Adrenal gland (tissue), 12 donors: ENCODE measurements around the gene DNAL4. TPM values are rescaled to one million over a fixed set of nuclear protein-coding genes. Genes with fewer than 3 reads are reported as not detected.
A peak's percentile ranks its signal among the peaks of the same experiment; 100 is the strongest.
"Not testable (repeated sequence)": the region's sequence is repeated elsewhere in the genome, so short reads cannot be mapped to it uniquely, and the experiment has no call there.

Experiments
- DNase-seq, 7 donors: peaks; one replicate each; pipeline ENCODE4 v3.0.0-alpha.2; 2019 to 2020
- H3K27ac ChIP-seq, 5 donors: fragments of 200-600 bp; sonication (generic) in 4 of 5; 1 replicate in 3 of 5; 2 replicates in 2 of 5; pipeline versions ENCODE4 v1.5.1 to v1.8.0; 2016 to 2020; ENCODE audit warnings: mild to moderate bottlenecking in 1 of 5
- H3K27me3 ChIP-seq: fragments of 200-600 bp; 2 replicates; pipeline ENCODE4 v1.8.0; 2021
- H3K36me3 ChIP-seq, 2 donors: fragments of 200-600 bp; replicated peaks in 1 of 2; 1 replicate in 1 of 2; 2 replicates in 1 of 2; pipeline versions ENCODE4 v1.5.1 to v1.8.0; 2018 to 2022
- H3K4me1 ChIP-seq, 2 donors: fragments of 200-600 bp; replicated peaks in 1 of 2; 1 replicate in 1 of 2; 2 replicates in 1 of 2; pipeline versions ENCODE4 v1.5.1 to v1.8.0; 2018 to 2021
- H3K4me3 ChIP-seq, 4 donors: fragments of 200-600 bp; sonication (generic) in 3 of 4; one replicate each; pipeline ENCODE4 v1.5.1; 2016 to 2018
- H3K9me3 ChIP-seq, 3 donors: fragments of 200-600 bp; sonication (generic) in 1 of 3; replicated peaks in 1 of 3; 1 replicate in 2 of 3; 2 replicates in 1 of 3; pipeline versions ENCODE4 v1.5.1 to v1.8.0; 2016 to 2021
- POLR2A ChIP-seq, 2 donors: fragments of 450-650 bp; IDR thresholded peaks; one replicate each; pipeline ENCODE4 v1.6.1; 2017; ENCODE audit warnings: antibody characterized with exemption in 2 of 2, mild to moderate bottlenecking in 2 of 2, moderate library complexity in 1 of 2
- WGBS, 4 donors: extraction: QIAGEN DNeasy Blood & Tissue Kit in 2 of 4; methylation state at CpG; one replicate each; pipeline versions ENCODE4 v1.1.5 to v1.1.7; 2013 to 2017; 5-methylcytosine and 5-hydroxymethylcytosine counted together
- intact Hi-C, 2 donors: fragments of 100-400 bp; cut with DNase I; formaldehyde crosslinking; loops; one replicate each; pipeline versions ENCODE4 v1.14.1 to v1.15.0; 2022 to 2023
- polyA plus RNA-seq, 3 donors: library from polyadenylated mRNA; stranded (reverse); fragments of 200-250 nt in 2 of 3; fragments of 350-450 nt in 1 of 3; fragmentation: Illumina TruSeq in 1 of 3; extraction: RNeasy Lipid Tissue Mini Kit (QIAGEN cat#74804) in 1 of 3; gene quantifications; one replicate each; pipeline ENCODE4 v1.2.3, GENCODE V29; 2013 to 2014
- total RNA-seq, 9 donors: library from RNA; depleted of rRNA in 4 of 9; stranded (reverse); fragments of >200 nt in 4 of 9; fragments of 120-200 nt in 1 of 9; fragmentation: NEBNext Ultra II Directional in 1 of 9; extraction: Animal tissue kit (Norgen Biotek cat#: 25700) in 1 of 9; gene quantifications; one replicate each; pipeline versions ENCODE4 v1.1.0 to v1.2.4, GENCODE V29; 2013 to 2023
- TF ChIP-seq, protein P1 (sequence below), 6 experiments: fragments of 450-650 bp in 4 of 6; fragments of 200-600 bp in 2 of 6; sonication (generic) in 1 of 6; IDR thresholded peaks; 1 replicate in 5 of 6; 2 replicates in 1 of 6; pipeline versions ENCODE4 v1.5.1 to v1.8.0; 2016 to 2021; ENCODE audit warnings: antibody characterized with exemption in 6 of 6, mild to moderate bottlenecking in 2 of 6, moderate library complexity in 1 of 6
- donor health status: healthy with polysubstance abuse.
- donor health status: Bipolar disorder and iron deficiency.
- donor health status: DM: yes; HTN: yes; CAD: no.
- donor health status: DM: no; HTN: no; CAD: no.
- donor health status: DM: no; HTN: no; CAD: no.
- donor health status: DM: yes; HTN: yes; CAD: no.

The DNAL4 gene
- total and polyA plus RNA-seq, 12 donors, result 11.8 to 29.8 (median 19.1) TPM

DNA sequence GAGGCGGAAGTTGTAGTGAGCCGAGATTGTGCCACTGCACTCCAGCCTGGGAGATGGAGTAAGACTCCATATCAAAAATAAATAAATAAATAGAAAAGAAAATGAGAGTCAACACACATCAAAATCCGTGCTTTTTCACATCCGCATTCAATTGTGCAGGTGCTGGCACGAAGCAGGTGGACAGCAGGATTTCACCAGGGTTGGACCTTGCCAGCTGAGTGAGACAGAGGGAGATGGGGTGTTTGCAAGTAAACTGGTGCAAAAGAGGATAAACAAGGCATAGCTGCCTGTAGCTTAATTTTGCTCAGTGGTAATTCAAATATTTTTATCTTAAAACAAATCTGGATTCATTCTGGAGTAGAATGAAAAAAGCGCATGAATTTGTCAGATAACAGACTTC is 23.3 kb upstream of the DNAL4 start:
- Histone ChIP-seq H3K36me3 (no peaks in the 10 kb centered on the region), H3K4me1 (no peaks in the 10 kb centered on the region), H3K27ac (no peak overlapping the region), H3K9me3 (no peaks in the 10 kb centered on the region), H3K4me3 (no peak overlapping the region), H3K27me3 (no peaks in the 10 kb centered on the region)
- TF ChIP-seq, protein P1, sequence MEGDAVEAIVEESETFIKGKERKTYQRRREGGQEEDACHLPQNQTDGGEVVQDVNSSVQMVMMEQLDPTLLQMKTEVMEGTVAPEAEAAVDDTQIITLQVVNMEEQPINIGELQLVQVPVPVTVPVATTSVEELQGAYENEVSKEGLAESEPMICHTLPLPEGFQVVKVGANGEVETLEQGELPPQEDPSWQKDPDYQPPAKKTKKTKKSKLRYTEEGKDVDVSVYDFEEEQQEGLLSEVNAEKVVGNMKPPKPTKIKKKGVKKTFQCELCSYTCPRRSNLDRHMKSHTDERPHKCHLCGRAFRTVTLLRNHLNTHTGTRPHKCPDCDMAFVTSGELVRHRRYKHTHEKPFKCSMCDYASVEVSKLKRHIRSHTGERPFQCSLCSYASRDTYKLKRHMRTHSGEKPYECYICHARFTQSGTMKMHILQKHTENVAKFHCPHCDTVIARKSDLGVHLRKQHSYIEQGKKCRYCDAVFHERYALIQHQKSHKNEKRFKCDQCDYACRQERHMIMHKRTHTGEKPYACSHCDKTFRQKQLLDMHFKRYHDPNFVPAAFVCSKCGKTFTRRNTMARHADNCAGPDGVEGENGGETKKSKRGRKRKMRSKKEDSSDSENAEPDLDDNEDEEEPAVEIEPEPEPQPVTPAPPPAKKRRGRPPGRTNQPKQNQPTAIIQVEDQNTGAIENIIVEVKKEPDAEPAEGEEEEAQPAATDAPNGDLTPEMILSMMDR (IDR thresholded peaks at IDR 0.05), result no peak
- TF ChIP-seq POLR2A (IDR thresholded peaks at IDR 0.05), result no peak
- DNase-seq, result no peak
- WGBS, 4 donors, result 88 to 93% (median 91%) methylated on average over 6 of the region's 6 CpGs
- intact Hi-C loops, result no loop called here

DNA sequence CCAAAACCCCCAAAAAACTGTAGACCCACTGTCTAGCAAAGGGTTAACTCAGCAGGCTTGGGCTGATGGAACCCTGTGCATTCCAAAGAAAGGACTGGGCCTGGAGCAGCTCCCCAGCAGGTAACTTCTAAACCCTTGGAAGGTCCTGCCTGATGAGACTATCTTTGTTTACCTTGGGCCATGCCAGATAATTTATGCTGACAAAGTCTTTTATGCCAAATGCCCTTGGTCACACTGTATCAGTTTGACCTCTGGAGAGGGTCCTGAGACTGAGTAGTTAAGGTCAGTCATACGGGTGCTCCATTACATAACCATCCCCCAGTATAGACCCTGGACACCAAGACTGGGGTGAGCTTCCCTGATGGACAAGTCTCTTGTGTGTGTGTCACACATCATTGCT is 21.9 kb upstream of the DNAL4 start:
- H3K36me3 ChIP-seq, result no peaks in the 10 kb centered on the region
- WGBS, 4 donors, result 22 to 38% (median 26%) methylated on average over 1 of the region's 1 CpG

DNA sequence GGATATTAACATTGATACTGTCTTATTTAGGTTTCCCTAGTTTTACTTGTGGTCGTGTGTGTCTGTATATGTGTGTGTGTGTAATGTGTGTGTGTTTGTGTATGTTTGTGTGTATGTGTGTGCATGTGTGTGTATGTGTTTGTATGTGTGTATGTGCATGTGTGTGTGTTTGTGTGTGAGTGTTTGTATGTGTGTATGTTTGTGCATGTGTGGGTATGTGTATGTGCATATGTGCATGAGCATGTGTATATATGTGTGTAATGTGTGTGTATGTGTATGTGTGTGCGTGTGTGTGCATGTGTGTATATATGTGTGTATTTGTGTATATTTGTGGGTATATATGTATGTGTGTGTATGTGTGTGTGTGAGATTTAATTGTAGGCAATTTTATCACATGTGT is 17.3 kb upstream of the DNAL4 start:
- intact Hi-C loops, result no loop called here
- 73 to 86% (median 77%) methylated on average over 2 of the region's 2 CpGs for WGBS, 4 donors
- no peak for DNase-seq
- Histone ChIP-seq H3K36me3 (no peaks in the 10 kb centered on the region), H3K27me3 (no peaks in the 10 kb centered on the region), H3K27ac (no peak overlapping the region), H3K4me3 (no peak overlapping the region), H3K4me1 (no peaks in the 10 kb centered on the region), H3K9me3 (no peaks in the 10 kb centered on the region)
- TF ChIP-seq, protein P1 (IDR thresholded peaks at IDR 0.05), result no peak
- no peak for TF ChIP-seq POLR2A (IDR thresholded peaks at IDR 0.05)

More for the DNA sequence above, 21.9 kb upstream of the DNAL4 start:
- H3K9me3 ChIP-seq, result no peaks in the 10 kb centered on the region
- intact Hi-C loops, result no loop called here
- H3K27ac ChIP-seq, result no peak overlapping the region
- no peak overlapping the region for H3K4me3 ChIP-seq
- TF ChIP-seq POLR2A (IDR thresholded peaks at IDR 0.05), result no peak
- TF ChIP-seq, protein P1 (IDR thresholded peaks at IDR 0.05), result no peak
- no peak for DNase-seq
- H3K4me1 ChIP-seq, result no peaks in the 10 kb centered on the region
- H3K27me3 ChIP-seq, result no peaks in the 10 kb centered on the region

DNA sequence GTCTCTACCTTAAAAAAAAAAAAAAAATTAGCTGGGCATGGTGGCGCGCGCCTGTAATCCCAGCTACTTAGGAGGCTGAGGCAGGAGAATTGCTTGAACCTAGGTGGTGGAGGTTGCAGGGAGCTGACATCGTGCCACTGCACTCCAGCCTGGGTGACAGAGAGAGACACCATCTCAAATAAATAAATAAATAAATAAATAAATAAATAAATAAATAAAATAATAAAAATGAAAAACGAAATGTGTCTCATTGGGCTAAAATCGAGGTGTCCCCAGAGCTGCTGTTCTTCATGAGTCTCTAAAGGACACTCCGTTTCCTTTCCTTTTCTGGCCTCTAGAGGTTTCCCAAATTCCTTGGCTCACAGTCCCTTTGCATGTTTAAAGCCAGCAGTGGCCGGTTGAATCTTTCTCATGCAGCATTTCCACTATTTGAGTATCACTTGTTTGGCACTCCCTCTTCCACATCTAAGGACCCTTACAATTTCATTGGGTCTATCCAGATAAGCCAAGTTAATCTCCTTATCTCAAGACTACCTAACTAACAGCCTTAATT is 11.2 kb upstream of the DNAL4 start:
- H3K4me1 ChIP-seq, H3K36me3 ChIP-seq, DNase-seq, intact Hi-C loops, H3K27ac ChIP-seq, H3K9me3 ChIP-seq, H3K27me3 ChIP-seq, H3K4me3 ChIP-seq: not testable (repeated sequence)
- 69 to 79% (median 76%) methylated on average over 8 of the region's 8 CpGs for WGBS, 4 donors

DNA sequence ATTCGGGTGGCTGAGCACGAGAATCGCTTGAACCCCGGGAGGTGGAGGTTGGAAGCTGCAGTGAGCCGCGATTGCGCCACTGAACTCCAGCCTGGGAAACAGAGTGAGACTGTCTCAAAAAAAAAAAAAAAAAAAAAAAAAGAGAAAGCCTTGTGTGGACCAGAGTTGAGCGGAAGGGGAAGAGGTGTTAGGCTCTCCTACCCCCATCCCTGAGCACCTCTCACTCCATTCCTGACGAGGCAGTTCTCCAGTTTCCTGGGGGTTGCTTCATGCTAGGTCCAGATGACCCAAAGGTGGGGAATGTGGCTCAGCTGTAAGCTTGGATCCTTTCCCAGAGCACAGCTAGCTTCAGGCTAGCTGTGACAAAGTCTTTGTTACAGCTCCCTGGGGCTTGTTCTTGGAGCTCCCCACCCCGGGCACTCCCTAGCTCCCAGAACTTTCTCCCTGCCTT is 8.8 kb upstream of the DNAL4 start:
- DNase-seq, result peak; percentile 33 to 85 (median 80)
- no peak overlapping the region for H3K4me3 ChIP-seq
- no peaks in the 10 kb centered on the region for H3K36me3 ChIP-seq
- H3K9me3 ChIP-seq, result no peaks in the 10 kb centered on the region
- WGBS, 4 donors, result 11 to 33% (median 25%) methylated on average over 10 of the region's 10 CpGs
- no peak overlapping the region for H3K27ac ChIP-seq
- intact Hi-C loops, result no loop called here
- no peaks in the 10 kb centered on the region for H3K4me1 ChIP-seq
- no peaks in the 10 kb centered on the region for H3K27me3 ChIP-seq
- TF ChIP-seq, protein P1 (IDR thresholded peaks at IDR 0.05), result no peak
- TF ChIP-seq POLR2A (IDR thresholded peaks at IDR 0.05), result no peak
